Left colon (tissue), 2 donors: ENCODE measurements around the gene FAXC. TPM values are rescaled to one million over a fixed set of nuclear protein-coding genes. Genes with fewer than 3 reads are reported as not detected.
"Not testable (repeated sequence)": the region's sequence is repeated elsewhere in the genome, so short reads cannot be mapped to it uniquely, and the experiment has no call there.

Source experiments
- ATAC-seq: fragments of 200-7000 bp; cut with Tn5 transposase; one replicate; pipeline ENCODE4 v1.9.1; 2020; ENCODE audit warnings: mild to moderate bottlenecking, moderate library complexity
- DNase-seq, 2 donors: peaks; one replicate each; pipeline ENCODE4 v3.0.0-alpha.2; 2020
- intact Hi-C, 2 donors: fragments of 100-400 bp; cut with DNase I in 1 of 2; cut with micrococcal nuclease in 1 of 2; formaldehyde crosslinking; loops; one replicate each; pipeline versions ENCODE4 v1.11.2 to v1.14.0; 2022; cut with DNase I, micrococcal nuclease
- total RNA-seq, 2 donors: library from RNA; stranded (reverse); fragmentation: NEBNext Ultra II Directional; extraction: Animal tissue kit (Norgen Biotek cat#: 25700); gene quantifications; one replicate each; pipeline ENCODE4 v1.2.1, GENCODE V29; 2021
- donor health status: DM: no; HTN: no; CAD: no.
- donor health status: DM: yes; HTN: yes; CAD: no.

The FAXC gene
- total RNA-seq, 2 donors from 2014 or later = 0.73 to 3.0 TPM

DNA sequence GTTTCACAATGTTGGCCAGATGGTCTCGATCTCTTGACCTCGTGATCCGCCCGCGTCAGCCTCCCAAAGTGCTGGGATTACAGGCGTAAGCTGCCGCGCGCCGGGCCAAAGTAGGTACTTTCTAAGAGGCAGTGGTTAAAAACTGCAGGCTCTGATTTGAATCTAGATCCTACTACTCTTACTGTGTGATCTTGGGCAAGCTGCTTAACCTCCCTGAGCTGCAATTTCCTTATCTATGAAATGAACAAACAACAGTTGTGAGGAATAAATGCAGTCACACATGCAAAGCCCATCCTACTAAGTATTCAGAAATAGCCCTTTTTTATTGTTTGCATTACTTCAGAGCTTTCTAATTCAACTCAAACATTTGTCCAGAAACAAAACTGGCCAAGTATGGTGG, 2.9 kb downstream of the FAXC start:
- ATAC-seq (no peak), DNase-seq (no peak)
- intact Hi-C loops = no loop called here

DNA sequence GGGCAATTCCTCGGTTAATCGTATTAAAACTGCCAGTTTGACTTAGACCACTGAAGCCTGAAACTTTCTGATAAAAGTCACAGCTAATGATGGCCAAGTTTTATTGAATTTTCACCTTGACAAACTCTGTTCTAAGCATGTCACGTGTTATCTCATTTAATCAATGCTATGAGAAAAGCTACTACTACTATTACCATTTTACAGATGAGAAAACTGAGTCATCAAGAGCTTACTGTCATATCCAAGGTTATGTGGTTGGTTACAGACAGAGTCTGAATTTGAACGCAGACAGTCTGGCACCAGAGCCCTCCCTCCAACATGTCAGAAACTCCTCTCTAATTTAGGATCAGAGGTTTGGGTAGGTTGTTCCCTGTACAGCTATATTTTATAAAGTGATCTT, 4.3 kb downstream of the FAXC start:
- ATAC-seq (no peak), DNase-seq (no peak)
- intact Hi-C loops = no loop called here

DNA sequence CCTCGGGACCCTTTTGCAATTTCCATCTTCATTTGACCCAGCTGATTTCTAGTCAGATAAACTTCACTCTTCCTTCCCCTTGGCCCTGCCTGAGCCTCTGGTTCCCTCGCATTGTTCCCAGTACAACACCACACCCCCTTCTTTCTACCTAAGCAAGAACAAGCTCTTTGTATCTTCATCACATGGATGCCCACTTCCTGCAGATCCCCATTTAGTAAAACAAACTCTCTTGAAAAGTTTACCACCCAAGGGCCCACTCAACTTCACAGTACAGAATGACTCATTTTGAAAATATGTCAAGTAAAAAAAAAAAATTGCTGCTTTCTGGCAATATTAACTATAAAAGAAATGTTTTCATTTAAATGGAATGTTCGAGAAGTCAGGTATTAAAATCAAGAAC, 5.2 kb downstream of the FAXC start:
- no peak for DNase-seq
- no peak for ATAC-seq
- intact Hi-C loops = no loop called here

DNA sequence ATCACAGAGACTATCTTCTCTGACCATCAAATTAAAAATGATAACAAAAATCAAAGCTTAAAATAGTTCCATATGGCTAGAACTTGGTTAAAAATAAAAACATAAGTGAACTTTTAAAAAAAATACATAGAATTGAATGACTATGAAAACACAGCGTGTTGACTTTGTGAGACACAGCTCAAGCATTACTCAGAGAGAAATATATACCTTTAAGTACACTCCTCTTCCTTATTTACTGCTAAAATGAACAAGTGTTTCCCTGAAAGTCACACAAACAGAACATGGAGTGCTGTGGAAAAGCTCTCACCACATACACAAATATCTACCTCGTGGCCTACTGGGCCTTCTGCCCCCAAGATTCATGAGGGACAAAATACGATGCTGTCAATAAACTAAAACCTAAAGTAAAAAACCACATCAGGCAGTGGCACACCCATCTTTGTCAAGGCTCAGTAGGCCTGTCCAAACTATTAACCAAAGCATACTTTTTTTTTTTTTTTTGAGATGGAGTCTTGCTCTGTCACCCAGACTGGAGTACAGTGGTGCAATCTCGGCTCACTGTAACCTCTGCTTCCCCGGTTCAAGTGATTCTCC, 7.5 kb downstream of the FAXC start:
- ATAC-seq = no peak
- no peak for DNase-seq
- intact Hi-C loops = no loop called here

DNA sequence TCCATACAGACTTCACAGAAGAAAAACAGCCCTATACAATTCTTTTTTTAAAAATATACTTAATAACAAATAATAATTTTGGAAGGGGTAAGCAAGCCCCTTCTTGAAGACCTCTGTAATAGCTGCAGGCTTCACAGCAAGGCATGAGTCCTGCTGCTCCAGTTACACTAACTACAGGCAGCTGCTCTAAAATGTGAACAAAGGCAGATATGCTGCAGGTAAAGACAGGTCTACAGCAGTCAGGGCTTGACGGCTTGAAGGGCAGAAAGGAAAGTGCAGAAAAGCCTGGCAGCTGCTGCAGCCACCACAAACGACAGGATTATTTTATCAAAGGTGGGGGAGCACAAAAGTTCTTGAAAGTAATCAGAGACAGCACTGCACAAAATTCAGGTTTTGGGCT, 11.3 kb downstream of the FAXC start:
- no peak for ATAC-seq
- DNase-seq = no peak
- intact Hi-C loops = no loop called here

DNA sequence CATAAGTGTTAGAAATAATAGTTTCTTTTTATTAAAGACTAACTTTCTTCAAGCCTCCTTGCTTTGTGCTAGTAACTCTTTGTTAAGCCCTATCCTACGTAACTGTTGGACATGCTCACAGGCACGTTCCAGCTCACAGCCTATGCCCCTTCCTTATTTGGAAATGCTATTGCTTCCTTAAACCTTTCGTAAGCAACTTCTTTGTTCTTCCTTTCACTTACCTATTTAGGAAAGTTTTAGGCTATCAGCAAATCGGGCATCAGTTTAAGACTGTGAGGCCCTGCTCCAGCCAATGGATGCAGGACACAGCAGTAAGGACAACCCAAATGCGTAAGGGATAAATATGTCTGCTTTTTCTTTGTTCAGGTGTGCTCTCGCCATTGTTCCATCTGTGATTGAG, 14.2 kb downstream of the FAXC start:
- ATAC-seq, DNase-seq, intact Hi-C loops: not testable (repeated sequence)

DNA sequence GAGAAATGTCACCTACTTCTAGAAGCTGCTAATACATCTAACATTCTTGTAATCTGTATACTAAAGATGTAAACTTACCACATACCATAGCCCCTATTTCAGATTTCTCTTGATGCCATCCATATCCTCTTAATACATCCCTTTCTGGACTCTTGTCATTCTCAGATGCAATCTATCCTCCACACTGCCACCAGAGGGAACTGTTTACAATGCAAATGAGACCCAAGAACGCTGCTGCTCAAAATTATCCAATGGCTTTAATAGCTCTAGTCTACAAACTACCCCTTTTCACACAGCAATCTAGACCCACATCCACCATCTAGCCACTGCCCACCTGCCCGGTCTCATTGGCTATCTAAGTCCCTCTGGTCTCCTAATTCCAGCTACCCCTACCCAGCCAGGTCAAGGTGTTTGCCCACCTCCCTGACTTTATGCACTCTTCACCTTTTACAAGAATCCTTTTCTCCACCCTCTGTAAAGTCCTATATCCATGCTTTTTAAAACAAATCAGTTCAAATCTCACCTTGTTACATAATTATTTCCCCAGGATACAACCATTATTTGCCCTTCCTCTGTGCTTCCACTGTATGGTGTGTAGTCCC, 14.8 kb downstream of the FAXC start:
- DNase-seq = no peak
- intact Hi-C loops = no loop called here
- ATAC-seq = peak; percentile 71

DNA sequence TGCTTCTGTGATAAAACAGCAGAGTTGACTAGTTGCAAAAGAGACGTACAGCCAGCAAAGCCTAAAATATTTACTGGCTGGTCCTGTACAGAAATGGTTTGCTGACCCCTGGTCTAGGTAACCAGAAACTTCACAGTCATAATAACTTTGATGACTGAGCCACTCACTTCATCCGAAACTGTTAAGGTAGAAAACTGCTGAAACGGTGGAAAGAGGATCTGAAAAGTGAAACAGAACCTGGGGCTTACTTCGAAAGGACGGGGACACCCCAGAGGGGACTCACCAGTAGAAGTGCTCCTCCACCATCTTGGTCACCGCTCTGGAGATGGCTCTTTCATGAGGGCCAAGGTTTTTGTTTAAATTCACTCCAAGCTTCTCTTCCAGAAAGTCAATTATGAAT, 16.4 kb downstream of the FAXC start:
- intact Hi-C loops = no loop called here
- ATAC-seq (no peak), DNase-seq (no peak)

DNA sequence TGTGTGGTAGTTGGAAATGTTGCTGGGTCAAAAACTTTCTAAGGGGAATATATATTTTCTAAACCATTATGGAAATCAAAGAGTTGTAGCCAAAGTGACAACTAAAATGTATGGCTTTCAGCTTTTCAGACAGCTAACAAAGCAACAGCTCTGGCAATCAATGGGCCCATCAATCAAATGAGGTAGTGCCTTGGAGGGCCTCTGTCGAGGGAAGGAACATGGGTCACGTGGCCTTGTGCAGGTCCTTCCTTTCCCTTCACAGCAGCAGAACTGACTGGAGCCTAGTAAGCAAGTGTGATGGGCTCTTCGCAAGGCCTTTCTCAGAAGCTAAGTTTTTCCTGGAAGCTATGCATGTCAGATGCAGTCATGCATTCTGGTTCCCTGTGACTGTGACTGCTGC, 17.9 kb downstream of the FAXC start:
- DNase-seq (no peak), ATAC-seq (no peak)
- intact Hi-C loops = no loop called here

DNA sequence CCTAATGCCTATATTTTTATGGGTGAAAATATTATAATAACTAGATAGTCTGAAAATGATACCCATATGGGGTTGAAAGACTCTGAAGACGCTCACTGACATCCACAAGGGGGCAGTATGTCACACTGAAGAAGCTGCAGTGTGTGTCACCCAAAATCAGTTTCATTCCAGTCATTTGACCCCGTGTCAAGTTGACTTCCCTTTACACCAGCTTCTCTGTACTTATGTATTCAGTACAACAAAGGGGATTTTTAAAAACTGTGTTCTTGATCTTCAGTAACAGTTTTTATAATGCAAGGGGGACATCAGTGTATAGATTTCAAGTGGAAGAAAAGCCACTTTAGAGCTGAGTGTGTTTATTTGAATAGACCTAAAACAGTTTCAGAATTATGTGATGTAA, 19.3 kb downstream of the FAXC start:
- DNase-seq (peak in 1 of 2 donors; percentile 57), ATAC-seq (peak; percentile 70)
- intact Hi-C loops = no loop called here

DNA sequence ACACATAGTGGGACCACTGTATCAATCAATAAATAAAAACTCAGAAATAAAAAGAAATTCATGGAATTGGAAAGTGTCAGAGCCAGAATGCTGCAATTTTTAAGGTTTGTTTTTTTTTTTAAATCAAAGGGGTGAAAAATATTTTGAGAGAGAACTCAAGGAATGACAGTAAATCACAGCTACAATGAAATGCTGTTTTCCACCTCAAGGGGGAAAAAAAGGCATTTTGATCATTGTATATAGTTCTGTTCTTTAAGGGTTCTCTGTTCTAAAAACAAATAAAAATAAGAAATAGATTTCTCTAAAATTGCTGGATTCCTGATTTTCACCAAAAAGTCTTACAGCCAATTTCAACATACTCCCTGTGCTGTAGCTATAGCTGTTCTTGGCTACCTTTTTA, 24.5 kb downstream of the FAXC start:
- ATAC-seq (no peak), DNase-seq (no peak)
- intact Hi-C loops = no loop called here

DNA sequence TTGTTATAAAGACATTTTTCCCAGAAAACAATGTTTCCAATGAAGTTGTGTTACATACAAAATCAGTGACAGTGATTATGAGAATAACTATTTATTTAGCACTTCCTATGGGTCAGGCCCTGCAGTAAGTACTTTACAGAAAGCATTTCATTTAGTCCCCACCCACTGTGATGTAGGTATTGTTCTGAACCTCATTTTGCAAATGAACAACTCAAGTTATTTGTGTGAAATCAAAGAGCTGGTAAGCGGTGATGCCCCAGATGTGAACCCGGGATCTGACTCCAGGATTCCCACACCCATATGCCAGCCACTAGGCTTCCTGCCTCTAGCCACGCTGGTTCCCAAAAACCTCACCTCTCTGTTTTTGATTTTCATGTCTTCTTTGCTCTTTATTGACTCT, 30.9 kb downstream of the FAXC start:
- no peak for ATAC-seq
- no peak for DNase-seq
- intact Hi-C loops = no loop called here

DNA sequence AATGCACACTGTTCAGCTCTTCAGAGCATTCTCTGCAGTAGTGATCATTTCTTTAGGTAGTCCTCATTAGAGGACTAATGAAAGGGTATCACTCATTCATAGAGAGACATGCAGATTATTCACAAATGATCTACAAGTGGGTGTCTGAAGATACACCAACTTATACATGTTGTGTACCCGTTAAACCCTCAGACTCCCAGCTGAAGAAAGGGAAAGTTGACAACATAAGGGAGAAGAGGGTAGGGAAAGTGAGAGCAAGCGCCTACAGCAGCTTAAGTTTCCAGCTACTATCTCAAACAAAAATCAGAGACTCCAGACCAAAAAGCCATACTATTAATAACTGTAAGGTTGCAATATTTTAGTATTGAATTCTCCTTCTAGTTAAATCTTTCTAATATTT, 37.1 kb downstream of the FAXC start:
- ATAC-seq (no peak), DNase-seq (no peak)
- intact Hi-C loops = no loop called here

DNA sequence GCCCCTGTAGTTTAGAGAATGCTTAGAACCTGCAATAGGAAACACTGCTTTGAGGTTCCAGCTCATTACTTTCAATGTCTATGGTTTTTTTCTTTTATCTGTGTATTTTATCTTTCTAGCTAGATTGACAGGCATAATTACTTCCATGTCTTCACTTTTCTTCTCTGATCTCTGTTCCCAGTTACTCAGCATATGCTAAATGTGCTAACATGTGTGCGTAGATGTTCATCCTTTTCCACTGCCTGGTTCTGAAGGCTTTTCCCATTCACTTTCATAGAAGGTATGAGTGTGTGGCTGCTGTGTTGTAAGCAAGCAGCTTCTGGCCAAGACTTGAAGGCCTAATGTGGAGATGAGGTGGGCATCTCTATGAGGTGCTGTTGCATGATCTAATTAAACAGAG, 38.9 kb downstream of the FAXC start:
- DNase-seq = no peak
- ATAC-seq = no peak
- intact Hi-C loops = no loop called here

DNA sequence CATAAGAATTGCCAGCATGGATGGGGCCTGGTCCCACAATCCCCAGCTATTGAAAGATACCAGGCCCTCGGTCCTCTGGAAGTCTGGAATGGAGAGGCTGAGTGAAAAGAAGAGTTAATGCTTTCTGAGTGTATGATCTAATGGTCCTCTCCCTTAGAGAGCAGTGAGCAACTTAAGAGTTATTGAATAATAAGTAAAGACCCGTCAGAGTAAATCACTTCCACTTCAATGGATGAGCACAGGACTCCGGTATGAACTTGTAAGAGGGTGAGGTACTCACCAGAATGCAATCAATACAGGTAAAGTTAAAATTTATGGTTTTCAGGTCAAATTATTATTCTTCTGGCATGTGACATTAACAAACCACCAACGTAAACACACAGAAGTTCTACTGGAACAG, 39.9 kb downstream of the FAXC start:
- intact Hi-C loops = no loop called here
- ATAC-seq = no peak

DNA sequence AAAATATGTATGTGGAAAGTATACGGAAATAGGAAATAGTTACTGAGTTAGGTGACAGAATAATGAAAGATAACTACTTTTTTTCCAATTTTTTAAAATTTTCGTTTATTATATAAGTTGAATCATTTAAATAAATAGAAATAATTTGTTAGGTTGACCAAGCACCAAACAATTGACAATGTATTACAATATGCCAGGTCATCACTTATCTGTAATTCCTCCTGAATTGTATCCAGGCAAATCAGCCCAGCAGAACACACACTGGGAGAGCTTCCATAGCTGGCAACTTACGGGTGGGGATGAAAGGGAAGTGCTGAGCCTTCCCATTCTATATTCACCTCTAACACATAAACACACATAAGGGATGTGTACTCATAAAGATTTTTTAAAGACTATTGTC, 40.7 kb downstream of the FAXC start:
- DNase-seq (no peak), ATAC-seq (no peak)
- intact Hi-C loops = no loop called here

More for the DNA sequence above, 39.9 kb downstream of the FAXC start:
- no peak for DNase-seq

DNA sequence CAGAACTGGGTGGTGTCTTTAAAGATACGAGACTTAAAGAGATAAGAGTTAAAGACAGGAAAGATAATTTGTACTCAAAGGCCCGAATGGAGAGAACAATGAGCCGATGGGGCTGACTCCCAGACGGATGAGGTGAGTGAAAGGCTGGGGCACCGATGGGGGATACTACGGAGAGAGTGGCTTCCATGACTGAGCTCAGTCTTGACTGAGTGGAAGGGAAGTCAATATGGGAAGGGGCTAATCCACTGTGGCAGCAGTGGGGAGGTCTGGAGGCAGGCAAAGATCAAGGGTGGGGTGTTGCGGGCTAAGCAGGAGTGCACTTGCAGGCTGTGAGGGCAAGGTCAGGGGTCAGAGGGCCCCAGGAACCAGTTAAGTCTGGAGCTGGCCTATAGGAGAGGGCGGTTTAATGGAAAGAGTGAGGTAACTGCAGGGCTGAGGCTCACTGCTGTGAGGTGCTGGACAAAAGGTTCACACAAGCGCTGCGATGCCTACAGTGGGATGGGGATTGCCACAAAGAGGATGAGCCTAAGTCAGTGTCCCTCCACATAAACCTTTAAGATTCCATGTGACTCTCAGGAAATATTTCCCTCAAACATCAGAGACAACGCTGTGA, 42.1 kb downstream of the FAXC start:
- ATAC-seq (no peak), DNase-seq (no peak)
- intact Hi-C loops = no loop called here

DNA sequence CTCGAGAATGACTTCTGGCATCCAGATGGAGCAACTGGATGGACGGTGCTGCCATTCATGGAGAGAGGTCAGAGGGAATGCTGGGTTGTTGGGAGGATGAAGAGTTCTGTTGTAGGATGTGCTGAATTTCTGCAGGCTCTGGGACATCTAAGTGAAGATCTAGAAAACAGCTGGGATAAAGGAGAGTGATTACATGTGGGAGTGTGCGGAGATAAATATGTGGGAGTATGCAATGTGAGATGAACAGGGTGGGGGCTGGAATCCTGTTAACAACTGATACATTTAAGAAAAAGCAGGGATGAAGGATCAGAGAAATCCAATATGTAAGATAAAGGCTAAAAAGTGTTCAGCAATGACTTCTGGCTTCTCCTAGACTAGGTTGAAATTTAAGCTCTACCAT, 43.1 kb downstream of the FAXC start:
- intact Hi-C loops = no loop called here
- DNase-seq (no peak), ATAC-seq (no peak)

DNA sequence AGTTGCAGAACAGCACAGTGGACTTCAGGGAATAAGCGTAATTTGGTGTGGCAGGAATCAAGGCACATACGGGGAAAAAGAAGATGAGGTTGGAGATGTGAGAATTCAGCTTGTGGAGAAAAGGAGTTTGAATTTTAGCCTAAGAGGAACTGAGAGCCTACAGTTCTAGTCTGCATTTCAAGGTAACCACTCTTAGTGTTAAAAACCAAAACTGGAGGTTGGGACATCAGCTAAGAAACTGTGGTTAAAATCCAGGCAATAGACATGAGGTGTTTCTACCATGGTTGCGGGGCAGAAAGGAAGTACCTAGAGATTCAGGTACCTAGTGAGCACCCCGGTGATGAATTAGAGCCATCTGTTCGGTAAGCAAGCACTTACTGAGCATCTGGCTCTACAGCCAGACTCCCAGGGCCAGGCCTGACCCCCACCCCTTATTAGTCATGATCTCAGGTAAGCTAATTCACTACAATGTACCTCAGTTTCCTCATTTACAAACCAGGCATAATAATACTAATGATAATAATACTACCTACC, 44.4 kb downstream of the FAXC start:
- DNase-seq (no peak), ATAC-seq (no peak)
- intact Hi-C loops = no loop called here

DNA sequence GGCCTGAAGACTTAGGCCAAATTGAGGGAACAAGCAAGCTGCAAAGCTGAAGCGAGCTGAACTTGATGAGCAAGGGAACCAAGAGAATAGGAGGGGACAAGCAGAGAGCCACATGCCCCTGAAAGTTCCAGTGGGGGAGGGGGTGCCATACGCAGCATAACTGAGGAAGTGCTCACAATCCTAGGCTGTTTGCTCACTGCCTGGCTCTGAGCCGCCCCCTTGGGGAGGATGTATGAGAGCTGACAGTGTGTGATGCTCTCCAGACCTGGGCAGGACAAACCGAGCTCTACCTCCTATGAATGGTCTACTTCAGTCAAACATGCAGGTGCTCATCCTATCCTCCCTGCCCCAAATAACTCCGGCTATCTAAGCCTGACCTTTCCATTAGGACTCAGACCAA, 52.1 kb downstream of the FAXC start:
- ATAC-seq = no peak
- intact Hi-C loops = no loop called here
- DNase-seq = no peak

DNA sequence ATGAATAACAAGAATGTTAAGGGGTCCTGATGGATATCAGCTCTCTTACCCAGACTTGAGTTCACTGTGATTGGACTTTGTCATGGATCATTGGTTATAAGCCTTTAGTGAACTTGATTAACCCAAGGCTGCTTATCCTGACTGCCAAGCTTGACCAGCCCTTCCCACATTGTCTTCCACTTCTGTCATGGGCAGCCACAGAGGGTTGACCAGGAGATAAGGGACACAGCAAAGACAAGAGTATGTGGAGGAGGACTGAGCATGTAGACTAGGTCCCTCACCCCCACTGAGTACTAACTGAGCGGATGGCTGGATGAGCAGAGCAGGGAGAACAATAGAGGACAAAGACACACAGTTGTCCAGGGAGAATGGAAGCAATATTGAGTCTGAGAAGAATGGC, 52.5 kb downstream of the FAXC start:
- ATAC-seq (no peak), DNase-seq (no peak)
- intact Hi-C loops = no loop called here
